ENCODE results near the gene COQ2. TPM values are rescaled to one million over a fixed set of nuclear protein-coding genes. Genes with fewer than 3 reads are reported as not detected.
"Not testable (repeated sequence)": the region's sequence is repeated elsewhere in the genome, so short reads cannot be mapped to it uniquely, and the experiment has no call there.

COQ2 gene
- total and polyA plus RNA-seq, 8 donors = 2.8 to 5.4 (median 3.9) TPM

DNA sequence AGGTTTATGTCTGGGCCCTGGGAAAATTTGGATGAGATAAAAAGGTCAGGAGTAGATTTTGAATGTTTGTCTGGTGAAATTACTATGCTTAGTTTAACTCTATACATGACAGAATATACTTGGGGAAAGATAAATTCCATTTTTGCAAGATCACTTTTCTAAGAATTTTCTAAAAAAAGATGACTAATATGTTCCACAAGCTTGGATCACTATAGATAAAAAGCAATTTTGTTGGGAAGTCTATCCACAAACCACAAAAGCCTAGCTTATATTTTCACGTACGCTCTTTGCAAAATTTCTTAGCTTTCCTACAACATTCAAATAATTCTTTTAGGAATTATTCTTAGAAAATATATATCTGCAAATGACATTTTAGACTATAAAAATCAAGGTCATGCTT, 20.6 kb upstream of the COQ2 start:
- WGBS, 2 donors = 96 to 99% methylated on average over 2 of the region's 2 CpGs
- H3K27me3 ChIP-seq = no peaks in the 10 kb centered on the region
- no peak for DNase-seq
- H3K9me3 ChIP-seq = no peaks in the 10 kb centered on the region
- no peak overlapping the region for H3K4me3 ChIP-seq
- no peaks in the 10 kb centered on the region for H3K4me1 ChIP-seq
- intact Hi-C loops (cut with DNase I) = no loop called here
- no peaks in the 10 kb centered on the region for H3K36me3 ChIP-seq
- no peak overlapping the region for H3K27ac ChIP-seq
- TF ChIP-seq, protein P1, sequence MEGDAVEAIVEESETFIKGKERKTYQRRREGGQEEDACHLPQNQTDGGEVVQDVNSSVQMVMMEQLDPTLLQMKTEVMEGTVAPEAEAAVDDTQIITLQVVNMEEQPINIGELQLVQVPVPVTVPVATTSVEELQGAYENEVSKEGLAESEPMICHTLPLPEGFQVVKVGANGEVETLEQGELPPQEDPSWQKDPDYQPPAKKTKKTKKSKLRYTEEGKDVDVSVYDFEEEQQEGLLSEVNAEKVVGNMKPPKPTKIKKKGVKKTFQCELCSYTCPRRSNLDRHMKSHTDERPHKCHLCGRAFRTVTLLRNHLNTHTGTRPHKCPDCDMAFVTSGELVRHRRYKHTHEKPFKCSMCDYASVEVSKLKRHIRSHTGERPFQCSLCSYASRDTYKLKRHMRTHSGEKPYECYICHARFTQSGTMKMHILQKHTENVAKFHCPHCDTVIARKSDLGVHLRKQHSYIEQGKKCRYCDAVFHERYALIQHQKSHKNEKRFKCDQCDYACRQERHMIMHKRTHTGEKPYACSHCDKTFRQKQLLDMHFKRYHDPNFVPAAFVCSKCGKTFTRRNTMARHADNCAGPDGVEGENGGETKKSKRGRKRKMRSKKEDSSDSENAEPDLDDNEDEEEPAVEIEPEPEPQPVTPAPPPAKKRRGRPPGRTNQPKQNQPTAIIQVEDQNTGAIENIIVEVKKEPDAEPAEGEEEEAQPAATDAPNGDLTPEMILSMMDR (IDR thresholded peaks at IDR 0.05) = no peak
- no peak for FAIRE-seq
- no peak for ATAC-seq

DNA sequence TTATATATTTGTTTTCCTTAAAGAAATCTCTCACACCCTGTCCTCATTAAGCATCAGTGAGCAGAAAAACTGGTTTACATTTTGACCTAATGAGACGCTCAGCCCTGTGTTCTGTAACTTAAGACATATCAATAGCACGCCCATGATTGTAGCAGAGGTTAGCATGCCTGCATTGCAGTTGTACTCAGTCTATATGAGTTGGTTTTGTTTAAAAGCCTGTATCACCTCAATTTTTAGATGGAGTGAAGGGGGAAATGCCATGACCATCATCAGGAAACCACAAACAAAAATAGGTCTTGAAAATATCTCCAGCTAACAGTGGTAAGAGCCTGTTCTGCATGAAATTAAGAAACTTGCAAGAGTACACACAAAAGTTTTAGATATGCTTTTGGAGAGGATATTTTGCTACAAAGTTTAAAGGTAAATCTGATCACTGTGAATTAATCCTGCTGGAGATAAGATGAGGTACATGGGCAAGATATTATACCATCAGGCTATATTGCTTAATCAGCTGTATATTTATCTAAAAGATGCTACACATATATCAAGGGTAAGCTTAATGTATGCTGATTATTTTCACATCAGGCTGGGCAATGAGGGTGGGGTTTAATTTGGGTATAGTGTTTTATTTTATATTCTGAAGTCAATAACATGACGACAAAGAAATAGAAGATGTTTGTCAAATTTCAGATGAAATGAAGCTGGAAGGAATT, 13.1 kb upstream of the COQ2 start:
- FAIRE-seq (no peak), ATAC-seq (no peak), DNase-seq (no peak)
- WGBS, 2 donors = 74 to 81% methylated on average over 3 of the region's 3 CpGs
- no peak overlapping the region for H3K4me3 ChIP-seq
- H3K27ac ChIP-seq = no peak overlapping the region
- H3K27me3 ChIP-seq = no peaks in the 10 kb centered on the region
- no peaks in the 10 kb centered on the region for H3K4me1 ChIP-seq
- TF ChIP-seq, protein P1 (IDR thresholded peaks at IDR 0.05) = no peak
- H3K9me3 ChIP-seq = no peaks in the 10 kb centered on the region
- intact Hi-C loops (cut with DNase I) = no loop called here
- no peaks in the 10 kb centered on the region for H3K36me3 ChIP-seq

DNA sequence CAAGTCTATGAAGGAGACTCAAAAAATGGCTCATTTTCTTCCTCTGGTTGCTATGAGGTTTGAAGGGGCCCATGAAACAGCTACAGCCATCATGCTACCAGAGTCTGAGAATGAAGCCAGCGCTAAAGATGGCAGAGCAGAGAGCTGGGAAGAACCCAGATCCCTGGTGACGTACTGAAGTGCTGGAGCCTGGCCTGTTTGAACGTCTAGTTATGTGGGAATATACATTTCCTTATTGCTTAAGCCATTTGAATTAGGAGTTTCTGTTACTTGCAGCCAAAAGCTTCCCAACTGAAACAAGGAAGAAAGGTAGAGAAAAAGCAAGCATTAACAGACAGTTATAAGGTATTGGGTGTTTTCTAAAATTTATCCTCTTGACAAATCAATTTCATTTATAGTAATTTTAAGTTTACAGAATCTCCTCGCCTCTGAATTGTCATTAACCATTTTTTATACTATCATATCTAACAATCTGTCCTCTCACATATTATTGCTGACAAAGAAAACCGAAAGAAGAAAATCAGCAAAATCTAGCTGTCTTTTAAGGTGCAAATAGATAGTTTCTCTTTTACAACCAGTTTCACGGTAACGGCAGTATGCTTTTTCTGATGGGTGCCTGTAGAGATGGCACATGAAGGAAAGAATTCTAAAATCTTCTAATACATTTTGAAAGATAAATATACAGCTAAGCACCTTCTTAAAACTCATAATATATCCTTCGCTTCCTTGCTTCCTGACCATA, 8.9 kb upstream of the COQ2 start:
- FAIRE-seq (no peak), DNase-seq (no peak), ATAC-seq (no peak)
- Histone ChIP-seq H3K9me3 (no peaks in the 10 kb centered on the region), H3K36me3 (no peaks in the 10 kb centered on the region), H3K4me3 (no peak overlapping the region), H3K27ac (no peak overlapping the region), H3K4me1 (no peaks in the 10 kb centered on the region), H3K27me3 (no peaks in the 10 kb centered on the region)
- intact Hi-C loops (cut with DNase I) = no loop called here
- WGBS, 2 donors = 80 to 88% methylated on average over 8 of the region's 8 CpGs
- TF ChIP-seq, protein P1 (IDR thresholded peaks at IDR 0.05) = no peak

DNA sequence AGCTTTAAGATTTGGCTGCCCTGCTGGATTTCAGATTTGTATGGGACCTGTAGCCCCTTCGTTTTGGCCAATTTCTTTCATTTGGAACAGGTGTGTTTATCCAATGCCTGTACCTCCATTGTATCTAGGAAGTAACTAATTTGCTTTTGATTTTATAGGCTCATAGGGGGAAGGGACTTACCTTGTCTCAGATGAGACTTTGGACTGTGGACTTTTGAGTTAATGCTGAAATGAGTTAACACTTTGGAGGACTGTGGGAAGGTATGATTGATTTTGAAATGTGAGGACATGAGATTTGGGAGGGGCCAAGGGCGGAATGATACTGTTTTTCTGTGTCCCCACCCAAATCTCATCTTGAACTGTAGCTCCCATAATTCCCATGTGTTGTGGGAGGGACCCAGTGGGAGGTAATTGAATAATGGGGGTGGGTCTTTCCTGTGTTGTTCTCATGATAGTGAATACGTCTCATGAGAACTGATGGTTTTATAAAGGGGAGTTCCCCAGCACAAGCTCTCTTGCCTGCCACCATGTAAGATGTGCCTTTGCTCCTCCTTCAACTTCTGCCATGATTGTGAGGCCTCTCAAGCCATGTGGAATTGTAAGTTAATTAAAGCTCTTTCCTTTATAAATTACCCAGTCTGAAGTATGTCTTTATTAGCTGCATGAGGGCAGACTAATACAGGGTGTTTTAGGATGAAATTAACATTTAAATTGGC, 5.6 kb upstream of the COQ2 start:
- FAIRE-seq; intact Hi-C loops (cut with DNase I); H3K9me3 ChIP-seq; H3K4me1 ChIP-seq; ATAC-seq; H3K36me3 ChIP-seq; H3K27me3 ChIP-seq; H3K4me3 ChIP-seq; DNase-seq; H3K27ac ChIP-seq: not testable (repeated sequence)
- WGBS, 2 donors = 63 to 70% methylated on average over 3 of the region's 3 CpGs

DNA sequence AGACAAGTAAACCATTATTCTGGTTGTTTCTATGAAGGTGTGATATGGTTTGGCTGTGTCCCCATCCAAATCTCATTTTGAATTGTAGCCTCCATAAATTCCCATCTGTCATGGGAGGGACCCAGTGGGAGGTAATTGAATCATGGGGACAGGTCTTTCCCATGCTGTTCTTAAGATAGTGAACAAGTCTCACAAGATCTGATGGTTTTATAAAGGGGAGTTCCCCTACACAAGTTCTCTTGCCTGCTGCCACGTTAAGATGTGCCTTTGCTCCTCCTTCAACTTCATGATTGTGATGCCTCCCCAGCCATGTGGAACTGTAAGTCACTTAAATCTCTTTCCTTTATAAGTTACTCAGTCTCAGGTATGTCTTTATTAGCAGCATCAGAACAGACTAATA, 3.8 kb upstream of the COQ2 start:
- 29 to 38% methylated on average over 1 of the region's 1 CpG for WGBS, 2 donors
- DNase-seq; H3K36me3 ChIP-seq; ATAC-seq; H3K4me1 ChIP-seq; H3K9me3 ChIP-seq; intact Hi-C loops (cut with DNase I); H3K27ac ChIP-seq; H3K4me3 ChIP-seq; H3K27me3 ChIP-seq; FAIRE-seq: not testable (repeated sequence)
